RWPE2 (cell line): ENCODE data around the gene RAC3.

Source experiments
- ATAC-seq: fragments of 200-7000 bp; cut with Tn5 transposase; 3 replicates; pipeline ENCODE4 v1.9.1; 2021; ENCODE audit warnings: low read depth
- DNase-seq: peaks from one replicate; pipeline ENCODE4 v3.0.0-alpha.2; 2020; ENCODE audit warnings: low spot score
- H3K27ac ChIP-seq: fragments of 450-650 bp; 2 replicates; pipeline ENCODE4 v1.5.1; 2017; ENCODE audit warnings: mild to moderate bottlenecking; ENCODE audit not compliant: poor library complexity, severe bottlenecking
- H3K27me3 ChIP-seq: fragments of 250-450 bp; sonication (Bioruptor Pico); 2 replicates; pipeline ENCODE4 v1.5.1; 2021; ENCODE audit warnings: mild to moderate bottlenecking, moderate library complexity; ENCODE audit not compliant: insufficient read depth, poor library complexity, severe bottlenecking
- H3K36me3 ChIP-seq: fragments of 250-450 bp; sonication (Bioruptor Pico); 2 replicates; pipeline ENCODE4 v1.5.1; 2020; ENCODE audit warnings: low read depth, mild to moderate bottlenecking, moderate library complexity
- H3K4me1 ChIP-seq: fragments of 250-450 bp; sonication (Bioruptor Pico); 2 replicates; pipeline ENCODE4 v1.5.1; 2021; ENCODE audit warnings: mild to moderate bottlenecking, moderate library complexity; ENCODE audit not compliant: insufficient read depth, poor library complexity, severe bottlenecking
- H3K4me3 ChIP-seq: fragments of 250-450 bp; sonication (Bioruptor Pico); 2 replicates; pipeline ENCODE4 v1.5.1; 2021; ENCODE audit warnings: mild to moderate bottlenecking, moderate library complexity; ENCODE audit not compliant: severe bottlenecking
- H3K9me3 ChIP-seq: fragments of 250-450 bp; sonication (Bioruptor Pico); 2 replicates; pipeline ENCODE4 v1.5.1; 2021; ENCODE audit warnings: mild to moderate bottlenecking, moderate library complexity; ENCODE audit not compliant: severe bottlenecking
- CTCF ChIP-seq: fragments of 450-650 bp; IDR thresholded peaks from one replicate; pipeline ENCODE4 v1.5.1; 2017; ENCODE audit warnings: mild to moderate bottlenecking, moderate library complexity; ENCODE audit not compliant: poor library complexity, severe bottlenecking

The RAC3 gene

GRCh38 chr17:82062984-82063368 lies 31.5 kb downstream of the RAC3 start:
- no peak for ATAC-seq

GRCh38 chr17:82063424-82064415 lies 32.2 kb downstream of the RAC3 start:
- no peaks in the 10 kb centered on the region for H3K9me3 ChIP-seq
- H3K4me1 ChIP-seq, result no peaks in the 10 kb centered on the region
- no peak overlapping the region for H3K4me3 ChIP-seq
- DNase-seq, result no peak
- TF ChIP-seq CTCF, result no peak
- no peak overlapping the region for H3K27ac ChIP-seq
- H3K36me3 ChIP-seq, result peaks cover 55% of the 10 kb centered on the region
- no peak for ATAC-seq
- H3K27me3 ChIP-seq, result no peaks in the 10 kb centered on the region

More at GRCh38 chr17:82062984-82063368, 31.5 kb downstream of the RAC3 start:
- no peak for DNase-seq
- Histone ChIP-seq H3K9me3 (no peaks in the 10 kb centered on the region), H3K4me3 (no peak overlapping the region), H3K27me3 (no peaks in the 10 kb centered on the region), H3K36me3 (peaks cover 63% of the 10 kb centered on the region), H3K4me1 (no peaks in the 10 kb centered on the region), H3K27ac (no peak overlapping the region)
- no peak for TF ChIP-seq CTCF

GRCh38 chr17:82064433-82065192 lies 33.1 kb downstream of the RAC3 start:
- Histone ChIP-seq H3K9me3 (no peaks in the 10 kb centered on the region), H3K4me3 (peak overlapping the region; percentile 98), H3K27me3 (no peaks in the 10 kb centered on the region), H3K36me3 (peaks cover 46% of the 10 kb centered on the region), H3K27ac (peak overlapping the region; percentile 41), H3K4me1 (no peaks in the 10 kb centered on the region)
- TF ChIP-seq CTCF, result no peak
- ATAC-seq (peak; percentile 47; the same call in 2 of the 3 replicates), DNase-seq (no peak)

- DNase-seq (no peak), ATAC-seq (peak; percentile 3; the same call in 1 of the 3 replicates)
- peak overlapping the region; percentile 41 for H3K27ac ChIP-seq
- no peaks in the 10 kb centered on the region for H3K4me1 ChIP-seq
- H3K4me3 ChIP-seq, result peak overlapping the region; percentile 98
- H3K27me3 ChIP-seq, result no peaks in the 10 kb centered on the region
- no peak for TF ChIP-seq CTCF
- no peaks in the 10 kb centered on the region for H3K9me3 ChIP-seq
- peaks cover 40% of the 10 kb centered on the region for H3K36me3 ChIP-seq
Observed at GRCh38 chr17:82065193-82065637, 33.7 kb downstream of the RAC3 start.
